ENCODE measurements around the gene CIITA.

GRCh38 chr16:10876315-10876714, 687 bp upstream of the CIITA start:
- no peak for TF ChIP-seq POLR2A (IDR thresholded peaks at IDR 0.05)
- TF ChIP-seq CTCF (IDR thresholded peaks at IDR 0.05), result no peak
- TF ChIP-seq POLR2AphosphoS5 (IDR thresholded peaks at IDR 0.05), result no peak
- no peak for TF ChIP-seq EP300 (IDR thresholded peaks at IDR 0.05; ENCODE audit: low read depth)

Data from transverse colon (tissue), 4 donors.